Vagina (tissue), 2 donors: ENCODE data around the gene CBFA2T2. TPM values are rescaled to one million over a fixed set of nuclear protein-coding genes. Genes with fewer than 3 reads are reported as not detected.
"Not testable (repeated sequence)": the region's sequence is repeated elsewhere in the genome, so short reads cannot be mapped to it uniquely, and the experiment has no call there.

Experiments
- DNase-seq, 2 donors: peaks; one replicate each; pipeline ENCODE4 v3.0.0-alpha.2; 2017; ENCODE audit errors: extremely low spot score in 2 of 2
- H3K27ac ChIP-seq: fragments of 200-600 bp; sonication (generic); one replicate; pipeline ENCODE4 v1.5.1; 2019
- H3K27me3 ChIP-seq: fragments of 200-600 bp; sonication (generic); one replicate; pipeline ENCODE4 v1.5.1; 2019
- H3K36me3 ChIP-seq, 2 donors: fragments of 200-600 bp; sonication (generic); one replicate each; pipeline ENCODE4 v1.5.1; 2017 to 2019
- H3K4me1 ChIP-seq: fragments of 200-600 bp; sonication (generic); one replicate; pipeline ENCODE4 v1.5.1; 2019
- H3K4me3 ChIP-seq, 2 donors: fragments of 200-600 bp; sonication (generic); 1 replicate in 1 of 2; 2 replicates in 1 of 2; pipeline ENCODE4 v1.5.1; 2016 to 2019
- H3K9me3 ChIP-seq: fragments of 200-600 bp; sonication (generic); one replicate; pipeline ENCODE4 v1.5.1; 2019
- CTCF ChIP-seq, 3 experiments: fragments of 450-650 bp in 2 of 3; fragments of 200-600 bp in 1 of 3; sonication (generic) in 1 of 3; IDR thresholded peaks; one replicate each; pipeline ENCODE4 v1.5.1; 2017 to 2019; ENCODE audit warnings: antibody characterized with exemption in 3 of 3, mild to moderate bottlenecking in 2 of 3, moderate library complexity in 2 of 3
- POLR2A ChIP-seq, 2 donors: fragments of 450-650 bp; IDR thresholded peaks; one replicate each; pipeline ENCODE4 v1.6.1; 2017; ENCODE audit warnings: antibody characterized with exemption in 2 of 2, mild to moderate bottlenecking in 2 of 2, moderate library complexity in 2 of 2
- POLR2AphosphoS5 ChIP-seq, 2 donors: sonication (generic); formaldehyde crosslinking; IDR thresholded peaks; one replicate each; pipeline ENCODE4 v1.9.0; 2017; ENCODE audit warnings: antibody characterized with exemption in 2 of 2, mild to moderate bottlenecking in 2 of 2, low read depth in 1 of 2; ENCODE audit not compliant: insufficient read depth in 1 of 2
- intact Hi-C: fragments of 100-400 bp; cut with DNase I; formaldehyde crosslinking; loops from one replicate; pipeline ENCODE4 v1.15.1; 2023
- total RNA-seq: library from RNA; depleted of rRNA; stranded (reverse); fragments of >200 nt; gene quantifications from one replicate; pipeline ENCODE4 v1.2.3, GENCODE V29; 2016

The CBFA2T2 gene
- total RNA-seq, 1 donor from 2014 or later = 34.9 TPM

- intact Hi-C loops = loop anchor here (5.0 kb wide), 1 partner anchor 210 kb away; the partner anchor contains the start of gene ACTL10
- TF ChIP-seq CTCF (IDR thresholded peaks at IDR 0.05) = peak; percentile 86 to 99 (median 98)
- TF ChIP-seq POLR2AphosphoS5 (IDR thresholded peaks at IDR 0.05; ENCODE audit: insufficient read depth in 1 of 2, low read depth in 1 of 2) = peak; percentile 29 to 50
- not testable (repeated sequence) for H3K9me3 ChIP-seq, H3K4me3 ChIP-seq, H3K4me1 ChIP-seq, H3K36me3 ChIP-seq, DNase-seq, H3K27ac ChIP-seq, H3K27me3 ChIP-seq
These were observed 32.8 kb upstream of the CBFA2T2 start for GRCh38 chr20:33456916-33457642.

- H3K27ac ChIP-seq = no peak overlapping the region
- TF ChIP-seq POLR2AphosphoS5 (IDR thresholded peaks at IDR 0.05; ENCODE audit: insufficient read depth in 1 of 2, low read depth in 1 of 2) (no peak), POLR2A (IDR thresholded peaks at IDR 0.05) (no peak), CTCF (IDR thresholded peaks at IDR 0.05) (no peak)
- intact Hi-C loops = loop anchor here (5.0 kb wide), 1 partner anchor 208 kb away; the partner anchor contains the start of gene ACTL10
- no peak overlapping the region for H3K4me3 ChIP-seq
- no peak for DNase-seq
- H3K4me1 ChIP-seq = no peaks in the 10 kb centered on the region
- H3K9me3 ChIP-seq = no peaks in the 10 kb centered on the region
- H3K27me3 ChIP-seq = no peaks in the 10 kb centered on the region
- H3K36me3 ChIP-seq = no peaks in the 10 kb centered on the region
These were observed 30.3 kb upstream of the CBFA2T2 start for GRCh38 chr20:33459599-33459998.

- Histone ChIP-seq H3K27ac (no peak overlapping the region), H3K36me3 (no peaks in the 10 kb centered on the region), H3K9me3 (no peaks in the 10 kb centered on the region), H3K27me3 (no peaks in the 10 kb centered on the region), H3K4me3 (no peak overlapping the region), H3K4me1 (no peaks in the 10 kb centered on the region)
- no peak for DNase-seq
- TF ChIP-seq POLR2A (IDR thresholded peaks at IDR 0.05) = no peak
- no peak for TF ChIP-seq POLR2AphosphoS5 (IDR thresholded peaks at IDR 0.05; ENCODE audit: insufficient read depth in 1 of 2, low read depth in 1 of 2)
- TF ChIP-seq CTCF (IDR thresholded peaks at IDR 0.05) = no peak
- intact Hi-C loops = no loop called here
These were observed 29.2 kb upstream of the CBFA2T2 start for GRCh38 chr20:33460711-33461110.

GRCh38 chr20:33463332-33464101 lies 26.4 kb upstream of the CBFA2T2 start:
- H3K27ac ChIP-seq = no peak overlapping the region
- DNase-seq = no peak
- no peak overlapping the region for H3K4me3 ChIP-seq
- H3K4me1 ChIP-seq = no peaks in the 10 kb centered on the region
- H3K27me3 ChIP-seq = no peaks in the 10 kb centered on the region
- H3K36me3 ChIP-seq = no peaks in the 10 kb centered on the region
- no peaks in the 10 kb centered on the region for H3K9me3 ChIP-seq
- intact Hi-C loops = no loop called here
- TF ChIP-seq POLR2A (IDR thresholded peaks at IDR 0.05) (no peak), POLR2AphosphoS5 (IDR thresholded peaks at IDR 0.05; ENCODE audit: insufficient read depth in 1 of 2, low read depth in 1 of 2) (no peak), CTCF (IDR thresholded peaks at IDR 0.05) (no peak)

GRCh38 chr20:33464759-33465158 lies 25.1 kb upstream of the CBFA2T2 start:
- H3K27ac ChIP-seq, H3K27me3 ChIP-seq, H3K4me1 ChIP-seq, H3K36me3 ChIP-seq, DNase-seq, H3K9me3 ChIP-seq, H3K4me3 ChIP-seq, intact Hi-C loops: not testable (repeated sequence)
